Loucy (cell line): ENCODE data around the gene CYB561D2.

Experiments used
- H2AFZ ChIP-seq: fragments of 200-600 bp; sonication (generic); 2 replicates; pipeline ENCODE4 v1.6.0; 2016; ENCODE audit warnings: antibody characterized with exemption, mild to moderate bottlenecking, low read length, moderate library complexity
- H3F3A ChIP-seq: fragments of 200-600 bp; 2 replicates; pipeline ENCODE4 v1.6.0; 2016; ENCODE audit warnings: antibody characterized with exemption, low read depth, mild to moderate bottlenecking
- H3K27me3 ChIP-seq: fragments of 200-600 bp; sonication (generic); 2 replicates; pipeline ENCODE4 v1.6.1; 2014; ENCODE audit warnings: low read length, mild to moderate bottlenecking; ENCODE audit not compliant: insufficient read depth, poor library complexity, severe bottlenecking
- H3K36me3 ChIP-seq: fragments of 200-600 bp; sonication (generic); 2 replicates; pipeline ENCODE4 v1.6.1; 2016; ENCODE audit warnings: low read length; ENCODE audit not compliant: insufficient read depth
- H3K4me1 ChIP-seq: fragments of 200-600 bp; sonication (generic); 2 replicates; pipeline ENCODE4 v1.5.1; 2014; ENCODE audit warnings: low read length, mild to moderate bottlenecking; ENCODE audit not compliant: insufficient read depth, poor library complexity, severe bottlenecking
- H3K4me2 ChIP-seq: fragments of 200-600 bp; sonication (generic); 2 replicates; pipeline ENCODE4 v1.6.0; 2014; ENCODE audit warnings: antibody characterized with exemption, low read length, low read depth, mild to moderate bottlenecking; ENCODE audit not compliant: poor library complexity, severe bottlenecking
- H3K4me3 ChIP-seq: fragments of 200-600 bp; sonication (generic); 2 replicates; pipeline ENCODE4 v1.5.1; 2014; ENCODE audit warnings: low read length, mild to moderate bottlenecking, mixed read lengths; ENCODE audit not compliant: poor library complexity, severe bottlenecking
- H3K79me2 ChIP-seq: fragments of 200-600 bp; sonication (generic); 2 replicates; pipeline ENCODE4 v1.6.1; 2014; ENCODE audit warnings: low read length; ENCODE audit not compliant: insufficient read depth
- H3K9ac ChIP-seq: fragments of 200-600 bp; sonication (generic); 2 replicates; pipeline ENCODE4 v1.6.0; 2014; ENCODE audit warnings: mild to moderate bottlenecking, low read depth, low read length, moderate library complexity; ENCODE audit not compliant: poor library complexity, severe bottlenecking
- H3K9me2 ChIP-seq: fragments of 200-600 bp; sonication (generic); replicated peaks from 2 replicates; pipeline ENCODE4 v1.6.1; 2016; ENCODE audit warnings: low read depth, low read length, mixed read lengths
- H3K9me3 ChIP-seq: fragments of 200-600 bp; sonication (generic); 2 replicates; pipeline ENCODE4 v1.6.1; 2014; ENCODE audit warnings: mild to moderate bottlenecking, antibody characterized with exemption, low read length, low read depth; ENCODE audit not compliant: insufficient read depth
- H4K20me1 ChIP-seq: fragments of 200-600 bp; sonication (generic); 2 replicates; pipeline ENCODE4 v1.6.0; 2014; ENCODE audit warnings: antibody characterized with exemption, low read length, mild to moderate bottlenecking; ENCODE audit not compliant: insufficient read depth, poor library complexity, severe bottlenecking
- EZH2phosphoT487 ChIP-seq: fragments of 200-600 bp; IDR thresholded peaks from 2 replicates; pipeline ENCODE4 v1.6.1; 2018; ENCODE audit warnings: antibody characterized with exemption, mild to moderate bottlenecking, moderate library complexity, borderline replicate concordance
- TF ChIP-seq, protein P1 (sequence below): fragments of 200-600 bp; sonication (generic); conservative IDR thresholded peaks from 2 replicates; pipeline ENCODE4 v1.5.1; 2014; ENCODE audit warnings: mild to moderate bottlenecking, antibody characterized with exemption, low read length

Gene CYB561D2

DNA sequence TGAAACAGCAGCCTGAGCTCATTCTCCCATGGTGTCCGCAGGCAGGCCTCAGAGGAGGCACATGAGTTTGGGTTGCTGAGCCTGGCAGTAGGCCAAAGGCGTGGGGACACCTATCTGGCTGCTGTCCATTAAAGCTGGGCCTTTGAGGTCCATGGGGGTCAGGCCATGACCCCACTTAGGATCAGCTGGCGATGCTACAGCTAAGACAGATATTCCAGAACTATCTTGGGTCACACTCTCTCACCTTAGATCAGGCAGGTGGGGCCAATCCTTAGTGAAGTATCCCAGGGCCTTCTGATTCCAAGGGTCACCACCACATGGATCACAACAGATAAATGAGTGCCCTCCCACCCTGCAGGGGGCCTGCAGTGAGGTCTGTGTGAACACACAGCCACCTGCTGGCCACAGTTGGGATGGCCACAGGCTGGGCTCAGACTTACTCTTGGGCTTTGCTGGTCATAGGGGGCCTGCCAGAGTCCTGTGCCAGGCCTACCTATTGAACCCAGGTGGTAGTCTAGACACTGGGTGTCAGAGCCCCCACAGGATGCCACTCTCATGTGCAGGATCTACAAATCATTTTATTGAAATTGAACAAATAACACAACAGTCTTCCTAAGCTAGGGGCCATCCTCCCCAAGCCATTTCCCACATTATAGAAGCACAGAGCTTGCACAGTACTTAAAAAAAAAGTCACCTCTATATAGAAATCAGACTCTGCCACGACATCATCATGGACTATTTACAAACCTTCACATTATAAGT is 26.1 kb upstream of the CYB561D2 start:
- no peak overlapping the region for H3K4me3 ChIP-seq
- peaks cover 25% of the 10 kb centered on the region for H3K4me1 ChIP-seq
- H2AFZ ChIP-seq = no peak overlapping the region
- peaks cover 26% of the 10 kb centered on the region for H4K20me1 ChIP-seq
- H3K36me3 ChIP-seq = peaks cover 4% of the 10 kb centered on the region; the same call in 1 of the 2 replicates
- H3K27me3 ChIP-seq = no peaks in the 10 kb centered on the region
- no peaks in the 10 kb centered on the region for H3K9me3 ChIP-seq
- H3F3A ChIP-seq = peaks cover 7% of the 10 kb centered on the region
- no peaks in the 10 kb centered on the region for H3K9me2 ChIP-seq
- peaks cover 30% of the 10 kb centered on the region for H3K79me2 ChIP-seq
- no peak overlapping the region for H3K9ac ChIP-seq
- no peak for TF ChIP-seq EZH2phosphoT487
- TF ChIP-seq, protein P1, sequence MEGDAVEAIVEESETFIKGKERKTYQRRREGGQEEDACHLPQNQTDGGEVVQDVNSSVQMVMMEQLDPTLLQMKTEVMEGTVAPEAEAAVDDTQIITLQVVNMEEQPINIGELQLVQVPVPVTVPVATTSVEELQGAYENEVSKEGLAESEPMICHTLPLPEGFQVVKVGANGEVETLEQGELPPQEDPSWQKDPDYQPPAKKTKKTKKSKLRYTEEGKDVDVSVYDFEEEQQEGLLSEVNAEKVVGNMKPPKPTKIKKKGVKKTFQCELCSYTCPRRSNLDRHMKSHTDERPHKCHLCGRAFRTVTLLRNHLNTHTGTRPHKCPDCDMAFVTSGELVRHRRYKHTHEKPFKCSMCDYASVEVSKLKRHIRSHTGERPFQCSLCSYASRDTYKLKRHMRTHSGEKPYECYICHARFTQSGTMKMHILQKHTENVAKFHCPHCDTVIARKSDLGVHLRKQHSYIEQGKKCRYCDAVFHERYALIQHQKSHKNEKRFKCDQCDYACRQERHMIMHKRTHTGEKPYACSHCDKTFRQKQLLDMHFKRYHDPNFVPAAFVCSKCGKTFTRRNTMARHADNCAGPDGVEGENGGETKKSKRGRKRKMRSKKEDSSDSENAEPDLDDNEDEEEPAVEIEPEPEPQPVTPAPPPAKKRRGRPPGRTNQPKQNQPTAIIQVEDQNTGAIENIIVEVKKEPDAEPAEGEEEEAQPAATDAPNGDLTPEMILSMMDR = peak; percentile 91
- no peak overlapping the region for H3K4me2 ChIP-seq

DNA sequence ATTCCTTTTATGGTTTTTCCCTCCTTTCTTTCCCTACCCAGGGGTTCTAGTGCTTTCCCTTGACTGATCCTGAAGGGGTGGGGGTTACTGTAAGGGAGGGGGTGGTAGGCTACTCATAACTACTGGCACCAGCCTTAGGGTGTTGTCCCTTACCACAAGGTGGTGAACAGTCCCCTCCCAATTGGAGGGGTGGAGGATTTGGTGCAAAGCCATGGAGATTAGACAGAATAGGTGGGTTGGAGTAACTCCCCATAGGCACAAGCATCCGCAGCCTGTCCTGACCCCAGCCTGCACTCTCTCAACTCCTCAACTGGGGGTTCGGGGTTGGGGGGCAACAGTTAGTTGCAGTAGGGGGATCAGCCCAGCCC is 25.6 kb upstream of the CYB561D2 start:
- Histone ChIP-seq H3K9ac (no peak overlapping the region), H3K27me3 (no peaks in the 10 kb centered on the region), H2AFZ (no peak overlapping the region), H3K4me2 (no peak overlapping the region), H4K20me1 (peaks cover 26% of the 10 kb centered on the region), H3F3A (peaks cover 9% of the 10 kb centered on the region), H3K4me3 (no peak overlapping the region), H3K9me2 (no peaks in the 10 kb centered on the region), H3K4me1 (peaks cover 21% of the 10 kb centered on the region), H3K79me2 (peaks cover 27% of the 10 kb centered on the region), H3K36me3 (peaks cover 10% of the 10 kb centered on the region; the same call in 1 of the 2 replicates), H3K9me3 (no peaks in the 10 kb centered on the region)
- TF ChIP-seq, protein P1 = no peak
- TF ChIP-seq EZH2phosphoT487 = no peak

DNA sequence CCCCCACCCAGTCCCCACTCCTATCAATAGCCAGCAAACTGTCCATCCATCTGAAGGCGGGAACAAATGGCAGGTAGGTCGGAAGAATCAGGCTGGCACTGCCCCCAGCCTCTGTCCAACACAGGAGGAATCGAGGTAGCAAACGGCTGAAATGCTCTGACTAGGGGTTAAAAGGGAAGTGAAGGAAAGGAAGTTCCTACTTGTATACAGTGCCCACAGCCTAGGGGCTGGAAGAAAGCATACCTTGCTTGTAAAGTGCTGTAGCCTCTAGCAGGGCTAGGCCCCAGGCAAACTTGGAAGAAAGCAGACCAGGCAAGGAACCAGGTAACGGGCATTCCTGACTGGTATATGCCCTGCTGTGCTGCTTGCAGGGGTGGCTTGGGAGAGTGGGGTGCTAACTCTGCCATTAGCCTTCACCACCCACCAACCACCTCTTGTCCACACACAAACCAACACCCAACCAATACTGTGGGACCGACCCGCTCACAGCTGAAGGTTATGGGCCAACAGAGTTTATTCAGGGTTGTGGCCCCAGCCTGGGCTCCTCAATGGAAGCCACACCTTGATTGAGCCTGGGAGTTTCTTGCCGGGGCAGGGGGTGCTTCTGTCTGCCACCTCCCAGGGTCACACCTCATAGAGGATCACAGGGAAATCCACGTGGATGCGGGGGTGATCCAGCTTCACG is 25.0 kb upstream of the CYB561D2 start:
- Histone ChIP-seq H3K36me3 (peaks cover 15% of the 10 kb centered on the region; the same call in 1 of the 2 replicates), H3K79me2 (peaks cover 27% of the 10 kb centered on the region), H3K9me3 (no peaks in the 10 kb centered on the region), H3K9ac (no peak overlapping the region), H3F3A (peaks cover 9% of the 10 kb centered on the region), H3K4me1 (peaks cover 15% of the 10 kb centered on the region), H3K27me3 (no peaks in the 10 kb centered on the region), H4K20me1 (peaks cover 26% of the 10 kb centered on the region), H3K4me3 (no peak overlapping the region), H3K9me2 (no peaks in the 10 kb centered on the region), H3K4me2 (no peak overlapping the region), H2AFZ (no peak overlapping the region)
- TF ChIP-seq, protein P1 = no peak
- TF ChIP-seq EZH2phosphoT487 = no peak
